ENCODE results near the gene PMS1.
A peak's percentile ranks its signal among the peaks of the same experiment; 100 is the strongest.
"Not testable (repeated sequence)": the region's sequence is repeated elsewhere in the genome, so short reads cannot be mapped to it uniquely, and the experiment has no call there.

PMS1 gene

GRCh38 chr2:189783927-189784867 is at the start of gene PMS1, which contains the start of gene ORMDL1:
Gene PMS1 (plus strand): TSS chr2:189784450. CDS start chr2:189791810, 7,360 bp downstream.
Gene ORMDL1 (minus strand): TSS chr2:189784339. CDS start chr2:189782595, 1,744 bp downstream.
- DNase-seq, result peak; percentile 89

GRCh38 chr2:189751080-189751658 is 33.1 kb upstream of the PMS1 start:
- no peak for DNase-seq

- no peak for DNase-seq
Observed at GRCh38 chr2:189756311-189756952, 27.8 kb upstream of the PMS1 start.

- not testable (repeated sequence) for DNase-seq
Observed at GRCh38 chr2:189760154-189760553, 24.1 kb upstream of the PMS1 start.

GRCh38 chr2:189762229-189762550 is 22.1 kb upstream of the PMS1 start:
- DNase-seq, result no peak

- peak; percentile 50 for DNase-seq
Observed at GRCh38 chr2:189762551-189763298, 21.5 kb upstream of the PMS1 start, which contains the start of gene OSGEPL1. Gene OSGEPL1 (minus strand): TSS chr2:189762792. CDS start chr2:189761640, 1,152 bp downstream.

- DNase-seq, result no peak
Observed at GRCh38 chr2:189763908-189764661, 20.2 kb upstream of the PMS1 start.

- no peak for DNase-seq
Observed at GRCh38 chr2:189770590-189771322, 13.5 kb upstream of the PMS1 start.

- no peak for DNase-seq
Observed at GRCh38 chr2:189772212-189772611, 12.0 kb upstream of the PMS1 start.

- no peak for DNase-seq
Observed at GRCh38 chr2:189782221-189782671, 2.0 kb upstream of the PMS1 start.

- DNase-seq, result no peak
Observed at GRCh38 chr2:189783451-189783926, 761 bp upstream of the PMS1 start.

- no peak for DNase-seq
Observed at GRCh38 chr2:189791338-189792042, 7.2 kb downstream of the PMS1 start.

- DNase-seq, result no peak
Observed at GRCh38 chr2:189794310-189794709, 10.1 kb downstream of the PMS1 start.

GRCh38 chr2:189797902-189798301 is 13.7 kb downstream of the PMS1 start:
- DNase-seq, result no peak

GRCh38 chr2:189798312-189799029 is 14.2 kb downstream of the PMS1 start:
- no peak for DNase-seq

- DNase-seq, result no peak
Observed at GRCh38 chr2:189799030-189799331, 14.7 kb downstream of the PMS1 start.

- DNase-seq, result peak; percentile 91
Observed at GRCh38 chr2:189799531-189799930, 15.3 kb downstream of the PMS1 start.

GRCh38 chr2:189802396-189802912 is 18.2 kb downstream of the PMS1 start:
- DNase-seq, result no peak

- no peak for DNase-seq
Observed at GRCh38 chr2:189803431-189803830, 19.2 kb downstream of the PMS1 start.
